Measurements from ENCODE around the gene VENTX.

Gene VENTX

DNA sequence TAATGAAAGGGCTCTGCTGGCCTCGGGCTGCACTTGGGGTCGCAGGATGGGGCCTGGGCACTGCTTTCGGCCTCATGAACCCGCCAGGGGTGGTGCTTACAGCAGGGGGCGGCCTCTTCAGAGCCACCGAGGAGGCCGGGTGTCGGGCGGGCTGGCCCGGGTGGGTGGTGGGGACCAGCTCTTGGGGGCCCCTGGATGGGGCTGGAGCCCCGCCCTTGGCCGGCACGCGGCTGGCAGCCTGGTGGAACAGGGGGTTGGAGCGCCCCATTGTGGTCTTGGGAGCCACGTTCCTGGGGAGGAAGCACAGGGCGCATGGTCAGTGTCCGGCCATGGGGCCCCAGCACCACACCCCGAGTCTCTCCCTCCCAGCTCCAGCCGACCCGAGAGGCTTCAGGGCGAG is 30.2 kb downstream of the VENTX start:
- Histone ChIP-seq H3K4me1 (ENCODE audit: control insufficient read depth, insufficient read depth, low read length, poor library complexity, severe bottlenecking) (peaks cover 5% of the 10 kb centered on the region), H3K36me3 (ENCODE audit: control insufficient read depth, insufficient read depth, low read length) (no peaks in the 10 kb centered on the region), H3K27ac (ENCODE audit: low read depth, low read length, severe bottlenecking) (no peak overlapping the region), H3K4me3 (ENCODE audit: extremely low read depth, insufficient read depth, low read length, poor library complexity, severe bottlenecking) (no peak overlapping the region), H3K9me3 (ENCODE audit: control insufficient read depth, low read length) (no peaks in the 10 kb centered on the region)
- WGBS, 2 experiments (ENCODE audit: insufficient coverage in 2 of 2): 91 to 93% methylated on average over 20 of the region's 22 CpGs

DNA sequence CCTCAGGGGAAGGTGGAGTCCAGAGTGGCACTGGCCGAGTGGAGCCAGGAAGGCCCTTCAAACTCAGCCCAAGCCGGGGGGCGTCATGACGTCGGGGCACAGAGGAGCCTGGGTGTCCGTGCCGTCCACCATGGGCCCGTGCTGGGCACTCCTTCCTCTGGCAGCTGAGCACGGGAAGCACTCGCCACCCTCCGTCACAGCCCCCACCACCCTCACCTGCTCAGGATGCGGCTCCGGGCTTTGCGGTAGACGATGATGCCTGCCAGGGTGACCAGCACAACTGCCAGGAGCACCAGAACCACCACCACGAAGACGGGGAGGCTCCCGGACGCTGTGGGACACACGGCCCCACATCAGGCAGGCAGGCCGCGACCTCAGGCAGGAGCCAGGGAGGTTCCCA is 30.9 kb downstream of the VENTX start:
- Histone ChIP-seq H3K36me3 (ENCODE audit: control insufficient read depth, insufficient read depth, low read length) (no peaks in the 10 kb centered on the region), H3K4me1 (ENCODE audit: control insufficient read depth, insufficient read depth, low read length, poor library complexity, severe bottlenecking) (peaks cover 5% of the 10 kb centered on the region), H3K9me3 (ENCODE audit: control insufficient read depth, low read length) (no peaks in the 10 kb centered on the region), H3K27ac (ENCODE audit: low read depth, low read length, severe bottlenecking) (no peak overlapping the region), H3K4me3 (ENCODE audit: extremely low read depth, insufficient read depth, low read length, poor library complexity, severe bottlenecking) (no peak overlapping the region)
- 91 to 92% methylated on average over 20 to 22 of the region's 22 CpGs for WGBS, 2 experiments (ENCODE audit: insufficient coverage in 2 of 2)

DNA sequence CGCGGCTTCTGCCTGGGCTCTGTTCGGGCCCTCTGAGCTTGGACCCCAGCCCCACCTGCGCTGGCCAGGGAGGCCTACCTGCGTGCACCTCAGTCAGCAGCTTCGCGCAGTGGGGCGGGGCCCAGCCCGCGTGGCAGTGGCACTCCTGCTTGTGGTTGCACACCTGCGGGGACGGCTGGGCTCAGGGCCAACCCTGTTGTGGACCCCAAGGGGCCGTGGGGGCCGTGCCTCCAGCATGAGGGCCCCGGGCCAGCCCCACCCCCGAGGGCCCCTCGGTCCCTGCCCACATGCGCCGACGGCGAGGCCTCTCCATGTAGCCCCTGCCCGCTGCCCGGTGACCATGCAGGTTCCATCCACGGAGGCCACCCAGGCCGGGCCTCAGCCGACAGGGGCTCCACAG is 31.7 kb downstream of the VENTX start:
- Histone ChIP-seq H3K4me1 (ENCODE audit: control insufficient read depth, insufficient read depth, low read length, poor library complexity, severe bottlenecking) (peaks cover 4% of the 10 kb centered on the region), H3K27ac (ENCODE audit: low read depth, low read length, severe bottlenecking) (no peak overlapping the region), H3K4me3 (ENCODE audit: extremely low read depth, insufficient read depth, low read length, poor library complexity, severe bottlenecking) (no peak overlapping the region), H3K9me3 (ENCODE audit: control insufficient read depth, low read length) (no peaks in the 10 kb centered on the region), H3K36me3 (ENCODE audit: control insufficient read depth, insufficient read depth, low read length) (no peaks in the 10 kb centered on the region)
- WGBS, 2 experiments (ENCODE audit: insufficient coverage in 2 of 2): 88 to 90% methylated on average over 23 to 26 of the region's 26 CpGs

DNA sequence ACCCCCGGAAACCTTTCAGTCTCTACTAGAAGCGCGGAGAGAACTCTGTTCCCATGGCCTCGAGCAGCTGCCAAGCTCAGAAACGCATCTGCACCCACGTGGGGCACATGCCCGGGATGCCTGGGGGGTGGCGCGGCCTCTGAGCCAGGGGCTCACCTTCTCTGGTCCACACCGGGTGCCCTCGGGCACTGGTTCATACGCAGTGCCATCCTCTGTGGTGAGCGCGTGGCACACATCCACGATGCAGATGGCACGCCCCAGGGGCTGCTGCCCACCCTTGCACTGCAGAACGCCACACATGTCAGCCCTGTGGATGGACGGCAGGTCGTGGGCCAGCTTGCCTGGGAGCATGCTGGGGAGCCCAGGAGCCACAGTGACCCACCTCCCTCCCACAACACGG is 32.5 kb downstream of the VENTX start:
- H3K9me3 ChIP-seq (ENCODE audit: control insufficient read depth, low read length): no peaks in the 10 kb centered on the region
- H3K4me1 ChIP-seq (ENCODE audit: control insufficient read depth, insufficient read depth, low read length, poor library complexity, severe bottlenecking): peaks cover 6% of the 10 kb centered on the region
- no peak overlapping the region for H3K4me3 ChIP-seq (ENCODE audit: extremely low read depth, insufficient read depth, low read length, poor library complexity, severe bottlenecking)
- WGBS, 2 experiments (ENCODE audit: insufficient coverage in 2 of 2): 85 to 90% methylated on average over 20 of the region's 20 CpGs
- H3K36me3 ChIP-seq (ENCODE audit: control insufficient read depth, insufficient read depth, low read length): no peaks in the 10 kb centered on the region
- H3K27ac ChIP-seq (ENCODE audit: low read depth, low read length, severe bottlenecking): no peak overlapping the region

DNA sequence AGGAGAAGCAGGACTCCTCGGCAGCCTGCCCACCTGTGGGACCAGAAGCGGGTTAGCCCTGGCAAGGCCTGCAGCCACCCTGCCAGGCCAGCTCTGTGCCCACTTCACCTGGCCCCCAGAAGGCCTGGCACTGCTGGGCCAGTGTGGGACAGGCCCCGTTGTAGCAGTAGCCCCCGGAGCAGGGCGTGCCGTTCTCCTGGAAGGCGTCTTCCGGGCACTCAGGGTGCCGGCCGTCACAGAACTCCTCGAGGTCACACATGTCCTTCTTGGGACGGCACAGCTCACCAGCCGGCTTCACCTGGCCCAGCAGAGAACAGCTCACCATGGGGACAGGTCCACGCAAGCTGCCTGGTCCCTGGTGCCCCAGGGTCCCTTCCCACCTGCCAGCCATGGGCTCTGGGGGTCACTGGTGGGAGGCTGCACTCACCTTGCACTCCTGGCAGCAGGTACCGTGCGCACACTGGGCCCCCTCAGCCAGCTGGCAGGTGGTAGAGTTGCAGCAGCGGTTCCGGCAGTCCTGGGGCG is 33.2 kb downstream of the VENTX start:
- no peaks in the 10 kb centered on the region for H3K9me3 ChIP-seq (ENCODE audit: control insufficient read depth, low read length)
- H3K4me3 ChIP-seq (ENCODE audit: extremely low read depth, insufficient read depth, low read length, poor library complexity, severe bottlenecking): no peak overlapping the region
- peaks cover 12% of the 10 kb centered on the region for H3K4me1 ChIP-seq (ENCODE audit: control insufficient read depth, insufficient read depth, low read length, poor library complexity, severe bottlenecking)
- H3K36me3 ChIP-seq (ENCODE audit: control insufficient read depth, insufficient read depth, low read length): no peaks in the 10 kb centered on the region
- WGBS, 2 experiments (ENCODE audit: insufficient coverage in 2 of 2): 90 to 96% methylated on average over 18 to 19 of the region's 19 CpGs
- no peak overlapping the region for H3K27ac ChIP-seq (ENCODE audit: low read depth, low read length, severe bottlenecking)

DNA sequence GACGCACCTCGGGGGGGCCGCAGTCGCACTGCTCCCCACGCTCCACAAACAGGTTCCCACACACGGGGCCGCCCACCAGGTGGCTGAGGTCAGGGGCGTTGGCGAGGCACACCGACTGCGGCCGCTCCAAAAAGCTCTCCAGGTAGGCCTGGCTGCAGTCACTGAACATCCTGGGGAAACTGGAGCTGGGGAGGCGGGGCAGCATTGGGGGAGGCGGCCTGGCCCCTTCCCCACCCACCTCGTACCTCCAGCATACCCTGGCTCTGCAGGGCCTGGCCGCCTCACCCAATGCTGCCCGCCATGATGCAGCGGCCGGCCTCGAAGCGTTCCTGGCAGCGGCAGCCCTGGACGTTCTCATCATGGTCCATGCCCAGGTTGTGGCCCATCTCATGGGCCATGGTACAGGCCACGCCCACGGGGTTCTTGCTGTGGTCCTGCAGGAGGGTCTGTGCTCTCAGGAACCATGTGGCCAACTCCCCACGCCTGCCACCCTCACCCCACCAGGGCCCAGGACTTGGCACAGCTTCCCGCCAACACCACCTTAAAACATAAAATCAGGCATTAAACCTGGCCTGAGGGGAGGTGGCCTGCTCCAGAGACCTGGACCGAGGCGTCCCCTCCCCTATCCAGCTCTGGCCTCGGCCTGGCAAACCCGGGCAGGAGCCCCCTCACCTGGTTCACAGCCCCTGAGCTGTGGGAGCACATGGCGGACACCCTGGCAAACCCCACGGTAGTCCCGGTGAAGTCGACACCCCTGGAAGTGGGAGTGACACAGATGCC is 34.1 kb downstream of the VENTX start:
- no peak overlapping the region for H3K4me3 ChIP-seq (ENCODE audit: extremely low read depth, insufficient read depth, low read length, poor library complexity, severe bottlenecking)
- H3K36me3 ChIP-seq (ENCODE audit: control insufficient read depth, insufficient read depth, low read length): no peaks in the 10 kb centered on the region
- H3K9me3 ChIP-seq (ENCODE audit: control insufficient read depth, low read length): no peaks in the 10 kb centered on the region
- WGBS, 2 experiments (ENCODE audit: insufficient coverage in 2 of 2): 81 to 83% methylated on average over 29 to 31 of the region's 35 CpGs
- H3K4me1 ChIP-seq (ENCODE audit: control insufficient read depth, insufficient read depth, low read length, poor library complexity, severe bottlenecking): peaks cover 12% of the 10 kb centered on the region
- no peak overlapping the region for H3K27ac ChIP-seq (ENCODE audit: low read depth, low read length, severe bottlenecking)

DNA sequence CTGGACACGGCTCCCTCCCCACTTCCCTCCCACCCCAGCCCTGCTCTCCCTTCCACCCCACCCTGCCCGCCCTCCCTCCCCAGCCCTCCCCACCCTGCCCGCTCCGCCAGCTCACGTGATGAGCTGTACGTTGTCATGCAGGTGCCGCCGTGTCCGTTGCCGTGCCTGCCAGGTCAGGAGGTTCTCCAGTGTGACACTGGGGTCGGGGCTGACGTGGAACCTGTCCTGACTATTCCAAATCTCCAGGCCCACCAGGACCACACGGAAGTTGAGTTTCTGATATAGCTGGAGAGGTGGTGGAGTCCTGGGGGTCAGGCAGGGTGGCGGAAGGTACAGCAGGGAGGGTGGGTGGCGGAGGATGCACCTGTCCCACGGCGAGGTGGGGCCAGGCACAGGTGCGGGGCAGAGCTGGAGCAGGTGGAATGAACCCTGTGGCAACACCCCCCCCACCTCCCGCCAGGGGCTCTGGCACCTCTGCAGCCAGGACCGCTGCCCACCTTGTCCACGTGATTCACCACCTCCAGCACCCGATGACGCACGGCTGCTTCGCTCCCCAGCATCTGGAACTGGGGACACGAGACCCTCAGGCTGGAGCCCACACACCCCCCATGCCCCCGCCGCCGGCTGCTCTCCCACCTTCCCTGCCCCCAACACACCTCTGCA is 34.8 kb downstream of the VENTX start:
- 86 to 87% methylated on average over 10 to 21 of the region's 29 CpGs for WGBS, 2 experiments (ENCODE audit: insufficient coverage in 2 of 2)
- no peak overlapping the region for H3K27ac ChIP-seq (ENCODE audit: low read depth, low read length, severe bottlenecking)
- H3K36me3 ChIP-seq (ENCODE audit: control insufficient read depth, insufficient read depth, low read length): no peaks in the 10 kb centered on the region
- peaks cover 18% of the 10 kb centered on the region for H3K4me1 ChIP-seq (ENCODE audit: control insufficient read depth, insufficient read depth, low read length, poor library complexity, severe bottlenecking)
- H3K4me3 ChIP-seq (ENCODE audit: extremely low read depth, insufficient read depth, low read length, poor library complexity, severe bottlenecking): no peak overlapping the region
- no peaks in the 10 kb centered on the region for H3K9me3 ChIP-seq (ENCODE audit: control insufficient read depth, low read length)

DNA sequence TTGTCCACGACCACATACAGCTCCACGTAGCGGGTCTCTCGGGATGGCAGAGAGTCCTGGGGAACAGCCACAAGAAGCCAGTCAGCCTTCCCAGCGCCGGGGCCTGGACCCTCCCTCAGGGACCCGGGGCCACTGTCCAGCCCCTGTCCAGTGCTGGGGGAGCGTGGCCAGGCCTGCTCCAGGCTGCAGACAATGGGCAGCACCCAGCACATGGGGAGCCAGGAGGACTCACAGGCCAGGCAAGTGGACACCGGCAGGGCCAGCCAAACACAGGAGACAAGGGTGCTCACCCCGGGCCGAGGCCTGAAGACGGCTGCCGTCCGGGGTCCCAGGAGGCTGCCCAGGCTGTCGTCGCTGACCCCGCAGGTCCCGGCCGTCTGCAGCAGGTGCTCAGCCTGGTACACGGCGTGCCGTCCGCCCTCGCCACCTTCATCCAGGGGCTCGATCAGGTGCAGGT is 35.3 kb downstream of the VENTX start:
- no peak overlapping the region for H3K4me3 ChIP-seq (ENCODE audit: extremely low read depth, insufficient read depth, low read length, poor library complexity, severe bottlenecking)
- peaks cover 23% of the 10 kb centered on the region for H3K4me1 ChIP-seq (ENCODE audit: control insufficient read depth, insufficient read depth, low read length, poor library complexity, severe bottlenecking)
- no peaks in the 10 kb centered on the region for H3K9me3 ChIP-seq (ENCODE audit: control insufficient read depth, low read length)
- no peak overlapping the region for H3K27ac ChIP-seq (ENCODE audit: low read depth, low read length, severe bottlenecking)
- no peaks in the 10 kb centered on the region for H3K36me3 ChIP-seq (ENCODE audit: control insufficient read depth, insufficient read depth, low read length)
- WGBS, 2 experiments (ENCODE audit: insufficient coverage in 2 of 2): 91 to 95% methylated on average over 22 to 24 of the region's 25 CpGs

DNA sequence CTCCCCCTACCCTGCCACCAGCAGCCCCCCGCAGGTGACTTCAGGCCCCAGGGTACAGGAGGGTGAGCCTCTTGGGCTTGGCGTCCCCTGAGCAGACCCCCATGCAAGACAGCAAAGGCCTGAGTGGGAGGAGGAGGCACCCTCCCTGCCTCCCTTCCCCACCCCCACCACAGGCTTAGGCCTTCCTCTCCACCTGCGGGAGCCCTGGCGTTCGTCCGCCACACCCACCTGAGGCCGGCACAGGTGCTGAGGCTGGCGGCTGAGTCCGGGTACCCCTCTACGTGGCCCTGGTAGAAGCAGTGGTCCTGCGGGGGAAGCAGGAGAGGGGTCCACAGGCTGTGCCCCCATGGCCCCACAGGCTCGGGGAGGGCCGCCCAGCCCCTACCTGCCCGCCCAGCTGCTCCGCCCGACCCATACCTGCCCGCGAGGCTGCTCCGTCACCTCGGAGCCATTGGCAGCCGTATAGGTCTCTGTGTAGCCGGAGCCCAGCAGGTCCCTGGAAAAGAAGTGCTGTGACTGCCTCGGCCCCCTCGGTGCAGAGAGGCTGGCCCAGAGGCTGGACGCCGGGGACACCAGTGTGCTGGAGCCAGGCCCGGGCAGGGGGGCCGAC is 36.0 kb downstream of the VENTX start:
- no peaks in the 10 kb centered on the region for H3K36me3 ChIP-seq (ENCODE audit: control insufficient read depth, insufficient read depth, low read length)
- H3K9me3 ChIP-seq (ENCODE audit: control insufficient read depth, low read length): no peaks in the 10 kb centered on the region
- 93 to 95% methylated on average over 16 to 23 of the region's 28 CpGs for WGBS, 2 experiments (ENCODE audit: insufficient coverage in 2 of 2)
- no peak overlapping the region for H3K27ac ChIP-seq (ENCODE audit: low read depth, low read length, severe bottlenecking)
- H3K4me1 ChIP-seq (ENCODE audit: control insufficient read depth, insufficient read depth, low read length, poor library complexity, severe bottlenecking): peaks cover 30% of the 10 kb centered on the region
- H3K4me3 ChIP-seq (ENCODE audit: extremely low read depth, insufficient read depth, low read length, poor library complexity, severe bottlenecking): no peak overlapping the region

DNA sequence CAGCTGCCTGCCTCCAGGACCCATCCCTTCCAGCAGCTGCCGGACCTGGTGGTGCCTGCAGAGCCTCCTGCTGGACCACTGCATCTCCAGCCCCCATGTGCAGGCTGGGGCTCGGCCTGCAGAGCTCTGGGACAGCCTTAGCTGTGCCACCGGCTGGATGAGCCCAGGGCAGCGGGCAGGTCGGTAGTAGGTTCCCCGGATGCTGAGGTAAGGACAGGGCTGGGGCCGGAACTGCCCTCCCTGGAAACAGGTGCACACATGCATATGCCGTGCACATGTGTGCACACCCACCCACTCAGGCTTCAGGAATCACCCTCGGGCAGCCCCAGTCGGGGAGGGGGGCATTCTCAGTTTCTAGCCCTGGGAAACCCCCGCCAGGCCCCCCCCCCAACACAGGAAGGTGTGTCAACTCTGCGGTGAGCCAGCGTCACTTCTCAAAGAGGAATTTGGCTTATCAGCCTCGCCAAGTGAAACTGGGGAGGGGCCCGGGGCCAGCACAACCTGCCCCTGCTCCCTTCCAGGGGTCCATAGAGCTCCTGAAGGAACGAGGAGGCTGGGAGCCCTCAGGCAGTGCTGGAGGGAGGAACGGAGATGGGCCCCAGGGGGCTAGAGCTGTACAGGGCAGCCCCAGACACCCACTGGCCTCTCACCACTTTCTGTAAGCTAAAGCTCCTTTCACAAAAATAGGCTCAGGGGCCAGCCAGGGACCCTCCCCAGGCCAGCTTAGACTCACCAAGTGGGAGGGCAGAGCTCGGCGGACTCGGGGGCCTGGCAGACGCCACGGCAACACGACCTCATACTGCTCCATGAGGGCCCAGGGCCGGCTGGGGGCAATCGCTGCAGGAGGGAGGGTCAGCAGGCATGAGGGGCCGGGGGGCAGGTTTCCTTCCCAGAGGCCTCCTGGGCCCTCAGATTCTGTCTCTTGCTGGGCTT is 37.4 kb downstream of the VENTX start:
- H3K4me1 ChIP-seq (ENCODE audit: control insufficient read depth, insufficient read depth, low read length, poor library complexity, severe bottlenecking): peaks cover 43% of the 10 kb centered on the region
- no peak overlapping the region for H3K27ac ChIP-seq (ENCODE audit: low read depth, low read length, severe bottlenecking)
- H3K9me3 ChIP-seq (ENCODE audit: control insufficient read depth, low read length): no peaks in the 10 kb centered on the region
- peaks cover 7% of the 10 kb centered on the region for H3K36me3 ChIP-seq (ENCODE audit: control insufficient read depth, insufficient read depth, low read length)
- WGBS, 2 experiments (ENCODE audit: insufficient coverage in 2 of 2): 66 to 67% methylated on average over 18 to 19 of the region's 26 CpGs
- H3K4me3 ChIP-seq (ENCODE audit: extremely low read depth, insufficient read depth, low read length, poor library complexity, severe bottlenecking): no peak overlapping the region
